HEK293 (cell line): ENCODE data around the gene ZKSCAN5.

ENCODE experiments used
- BCL11B ChIP-seq: fragments of 450-650 bp; formaldehyde crosslinking; IDR thresholded peaks from 2 replicates; pipeline ENCODE4 v1.5.1; 2016; ENCODE audit warnings: low read depth, missing biosample characterization, missing genetic modification characterization
- HOXC10 ChIP-seq: sonication (generic); formaldehyde crosslinking; IDR thresholded peaks from 2 replicates; pipeline ENCODE4 v1.8.1; 2023; ENCODE audit warnings: mild to moderate bottlenecking, missing genetic modification reagents
- OSR2 ChIP-seq: fragments of 450-650 bp; formaldehyde crosslinking; IDR thresholded peaks from 2 replicates; pipeline ENCODE4 v1.5.1; 2016; ENCODE audit warnings: missing biosample characterization, missing genetic modification characterization
- OVOL3 ChIP-seq: fragments of 450-650 bp; formaldehyde crosslinking; IDR thresholded peaks from 2 replicates; pipeline ENCODE4 v1.5.1; 2016; ENCODE audit warnings: missing biosample characterization, missing genetic modification characterization
- ZBTB21 ChIP-seq: fragments of 450-650 bp; formaldehyde crosslinking; IDR thresholded peaks from 2 replicates; pipeline ENCODE4 v1.5.1; 2017; ENCODE audit warnings: missing biosample characterization, missing genetic modification characterization
- ZBTB7A ChIP-seq: fragments of 450-650 bp; formaldehyde crosslinking; IDR thresholded peaks from 2 replicates; pipeline ENCODE4 v1.5.1; 2016; ENCODE audit warnings: low read depth, missing biosample characterization, missing genetic modification characterization
- ZBTB8A ChIP-seq: fragments of 450-650 bp; formaldehyde crosslinking; IDR thresholded peaks from 2 replicates; pipeline ENCODE4 v1.5.1; 2016; ENCODE audit warnings: missing biosample characterization, missing genetic modification characterization
- ZNF112 ChIP-seq: fragments of 450-650 bp; formaldehyde crosslinking; IDR thresholded peaks from 2 replicates; pipeline ENCODE4 v1.5.0; 2017; ENCODE audit warnings: missing biosample characterization, missing genetic modification characterization
- ZNF121 ChIP-seq: fragments of 450-650 bp; formaldehyde crosslinking; IDR thresholded peaks from 2 replicates; pipeline ENCODE4 v1.5.1; 2016; ENCODE audit warnings: missing biosample characterization, missing genetic modification characterization
- ZNF140 ChIP-seq: fragments of 450-650 bp; formaldehyde crosslinking; IDR thresholded peaks from 2 replicates; pipeline ENCODE4 v1.5.1; 2016; ENCODE audit warnings: missing biosample characterization, missing genetic modification characterization
- ZNF146 ChIP-seq: fragments of 450-650 bp; formaldehyde crosslinking; IDR thresholded peaks from 2 replicates; pipeline ENCODE4 v1.5.1; 2016; ENCODE audit warnings: missing biosample characterization, missing genetic modification characterization
- ZNF184 ChIP-seq: fragments of 450-650 bp; IDR thresholded peaks from 2 replicates; pipeline ENCODE4 v1.5.1; 2018; ENCODE audit warnings: missing biosample characterization, mild to moderate bottlenecking, missing genetic modification characterization
- ZNF221 ChIP-seq: fragments of 450-650 bp; formaldehyde crosslinking; IDR thresholded peaks from 2 replicates; pipeline ENCODE4 v1.5.1; 2017; ENCODE audit warnings: missing biosample characterization, missing genetic modification characterization, borderline replicate concordance
- ZNF23 ChIP-seq: fragments of 450-650 bp; formaldehyde crosslinking; IDR thresholded peaks from 2 replicates; pipeline ENCODE4 v1.5.1; 2016; ENCODE audit warnings: missing biosample characterization, missing genetic modification characterization, borderline replicate concordance
- ZNF24 ChIP-seq: fragments of 450-650 bp; formaldehyde crosslinking; IDR thresholded peaks from 2 replicates; pipeline ENCODE4 v1.5.1; 2016; ENCODE audit warnings: missing biosample characterization, missing genetic modification characterization
- ZNF423 ChIP-seq: fragments of 450-650 bp; formaldehyde crosslinking; IDR thresholded peaks from 2 replicates; pipeline ENCODE4 v1.5.1; 2016; ENCODE audit warnings: missing biosample characterization, missing genetic modification characterization
- ZNF514 ChIP-seq: fragments of 450-650 bp; formaldehyde crosslinking; IDR thresholded peaks from 2 replicates; pipeline ENCODE4 v1.5.1; 2016; ENCODE audit warnings: missing biosample characterization, missing genetic modification characterization
- ZNF544 ChIP-seq: fragments of 450-650 bp; formaldehyde crosslinking; IDR thresholded peaks from 2 replicates; pipeline ENCODE4 v1.5.0; 2017; ENCODE audit warnings: missing biosample characterization, missing genetic modification characterization
- ZNF548 ChIP-seq: fragments of 450-650 bp; formaldehyde crosslinking; IDR thresholded peaks from 2 replicates; pipeline ENCODE4 v1.5.1; 2016; ENCODE audit warnings: missing biosample characterization, missing genetic modification characterization
- ZNF571 ChIP-seq: fragments of 450-650 bp; formaldehyde crosslinking; IDR thresholded peaks from 2 replicates; pipeline ENCODE4 v1.5.0; 2017; ENCODE audit warnings: missing biosample characterization, missing genetic modification characterization
- ZNF610 ChIP-seq: fragments of 450-650 bp; formaldehyde crosslinking; IDR thresholded peaks from 2 replicates; pipeline ENCODE4 v1.5.1; 2016; ENCODE audit warnings: missing biosample characterization, missing genetic modification characterization, borderline replicate concordance
- ZNF658 ChIP-seq: fragments of 450-650 bp; formaldehyde crosslinking; IDR thresholded peaks from 2 replicates; pipeline ENCODE4; 2016; ENCODE audit warnings: missing biosample characterization, missing genetic modification characterization
- ZNF701 ChIP-seq: fragments of 450-650 bp; formaldehyde crosslinking; IDR thresholded peaks from 2 replicates; pipeline ENCODE4 v1.5.1; 2016; ENCODE audit warnings: missing biosample characterization, missing genetic modification characterization
- ZNF76 ChIP-seq: fragments of 450-650 bp; formaldehyde crosslinking; IDR thresholded peaks from 2 replicates; pipeline ENCODE4; 2016; ENCODE audit warnings: low read depth, missing biosample characterization, missing genetic modification characterization, borderline replicate concordance
- ZNF776 ChIP-seq: fragments of 450-650 bp; formaldehyde crosslinking; IDR thresholded peaks from 2 replicates; pipeline ENCODE4 v1.5.0; 2017; ENCODE audit warnings: missing biosample characterization, missing genetic modification characterization, borderline replicate concordance
- ZSCAN23 ChIP-seq: fragments of 450-650 bp; formaldehyde crosslinking; IDR thresholded peaks from 2 replicates; pipeline ENCODE4 v1.5.1; 2016; ENCODE audit warnings: missing biosample characterization, missing genetic modification characterization
- TF ChIP-seq, protein P1 (sequence below): fragments of 450-650 bp; formaldehyde crosslinking; IDR thresholded peaks from 2 replicates; pipeline ENCODE4 v1.5.1; 2016; ENCODE audit warnings: missing biosample characterization, missing genetic modification characterization
- TF ChIP-seq, protein P2 (sequence below): fragments of 450-650 bp; formaldehyde crosslinking; IDR thresholded peaks from 2 replicates; pipeline ENCODE4 v1.5.1; 2016; ENCODE audit warnings: missing biosample characterization, missing genetic modification characterization
- TF ChIP-seq, protein P3 (sequence below): fragments of 450-650 bp; formaldehyde crosslinking; IDR thresholded peaks from 2 replicates; pipeline ENCODE4 v1.5.1; 2016; ENCODE audit warnings: missing biosample characterization, missing genetic modification characterization
- TF ChIP-seq, protein P4 (sequence below): sonication (generic); formaldehyde crosslinking; IDR thresholded peaks from 2 replicates; pipeline ENCODE4 v1.8.1; 2022; ENCODE audit warnings: mild to moderate bottlenecking, moderate library complexity, missing genetic modification reagents
- TF ChIP-seq, protein P5 (sequence below): fragments of 450-650 bp; formaldehyde crosslinking; IDR thresholded peaks from 2 replicates; pipeline ENCODE4 v1.5.1; 2016; ENCODE audit warnings: missing biosample characterization, missing genetic modification characterization

ZKSCAN5 gene

DNA sequence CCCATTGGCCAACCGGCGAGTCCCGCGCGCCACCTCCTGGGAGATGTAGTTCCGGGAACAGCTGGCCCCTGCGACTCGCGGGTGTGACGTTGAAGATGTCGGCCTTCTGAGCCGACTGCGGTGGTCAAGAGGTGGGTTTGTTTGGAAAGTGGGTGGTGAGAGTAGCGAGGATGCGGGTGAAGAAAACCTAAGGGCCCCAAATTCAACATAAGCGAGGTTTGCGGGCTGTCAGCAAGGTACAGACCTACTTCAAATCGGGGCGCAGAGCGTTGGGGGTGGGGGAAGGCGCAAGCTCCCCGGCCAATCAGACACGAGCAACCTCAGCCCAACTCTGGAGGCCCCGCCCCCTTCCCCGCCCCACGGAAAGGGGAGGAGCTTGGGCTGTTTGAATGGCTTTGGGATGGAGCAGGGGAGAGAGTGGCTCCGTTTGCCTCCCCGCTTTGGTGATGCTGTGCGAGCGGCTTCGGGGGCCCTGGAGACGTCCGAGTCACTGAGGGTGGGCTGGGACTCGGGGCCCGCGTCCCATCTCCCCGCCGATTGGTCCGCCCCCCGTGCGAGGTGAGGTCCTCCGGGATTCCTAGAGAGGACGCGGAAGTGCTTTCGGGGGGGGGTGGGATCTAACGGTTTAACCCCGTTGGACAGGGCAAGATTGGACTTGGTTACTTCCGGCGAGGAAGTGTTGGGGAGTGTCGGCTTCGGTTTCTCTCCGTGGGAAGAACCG is at the start of gene ZKSCAN5 (continued):
- TF ChIP-seq ZBTB21 (tag by site-specific recombination) = peak; percentile 59
- TF ChIP-seq, protein P1, sequence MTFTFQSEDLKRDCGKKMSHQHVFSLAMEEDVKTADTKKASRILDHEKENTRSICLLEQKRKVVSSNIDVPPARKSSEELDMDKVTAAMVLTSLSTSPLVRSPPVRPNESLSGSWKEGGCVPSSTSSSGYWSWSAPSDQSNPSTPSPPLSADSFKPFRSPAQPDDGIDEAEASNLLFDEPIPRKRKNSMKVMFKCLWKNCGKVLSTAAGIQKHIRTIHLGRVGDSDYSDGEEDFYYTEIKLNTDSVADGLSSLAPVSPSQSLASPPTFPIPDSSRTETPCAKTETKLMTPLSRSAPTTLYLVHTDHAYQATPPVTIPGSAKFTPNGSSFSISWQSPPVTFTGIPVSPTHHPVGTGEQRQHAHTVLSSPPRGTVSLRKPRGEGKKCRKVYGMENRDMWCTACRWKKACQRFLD (tag by site-specific recombination) = no peak
- TF ChIP-seq ZNF76 (tag by site-specific recombination) = peak; percentile 92
- TF ChIP-seq, protein P2, sequence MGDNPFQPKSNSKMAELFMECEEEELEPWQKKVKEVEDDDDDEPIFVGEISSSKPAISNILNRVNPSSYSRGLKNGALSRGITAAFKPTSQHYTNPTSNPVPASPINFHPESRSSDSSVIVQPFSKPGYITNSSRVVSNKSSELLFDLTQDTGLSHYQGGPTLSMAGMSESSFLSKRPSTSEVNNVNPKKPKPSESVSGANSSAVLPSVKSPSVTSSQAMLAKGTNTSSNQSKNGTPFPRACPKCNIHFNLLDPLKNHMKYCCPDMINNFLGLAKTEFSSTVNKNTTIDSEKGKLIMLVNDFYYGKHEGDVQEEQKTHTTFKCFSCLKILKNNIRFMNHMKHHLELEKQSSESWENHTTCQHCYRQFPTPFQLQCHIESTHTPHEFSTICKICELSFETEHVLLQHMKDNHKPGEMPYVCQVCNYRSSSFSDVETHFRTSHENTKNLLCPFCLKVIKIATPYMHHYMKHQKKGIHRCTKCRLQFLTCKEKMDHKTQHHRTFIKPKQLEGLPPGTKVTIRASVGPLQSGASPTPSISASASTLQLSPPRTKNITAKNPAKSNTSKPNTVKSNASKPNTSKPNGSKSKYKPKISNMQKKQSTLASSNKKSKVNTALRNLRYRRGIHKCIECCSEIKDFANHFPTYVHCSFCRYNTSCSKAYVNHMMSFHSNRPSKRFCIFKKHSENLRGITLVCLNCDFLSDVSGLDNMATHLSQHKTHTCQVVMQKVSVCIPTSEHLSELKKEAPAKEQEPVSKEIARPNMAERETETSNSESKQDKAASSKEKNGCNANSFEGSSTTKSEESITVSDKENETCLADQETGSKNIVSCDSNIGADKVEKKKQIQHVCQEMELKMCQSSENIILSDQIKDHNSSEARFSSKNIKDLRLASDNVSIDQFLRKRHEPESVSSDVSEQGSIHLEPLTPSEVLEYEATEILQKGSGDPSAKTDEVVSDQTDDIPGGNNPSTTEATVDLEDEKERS (tag by site-specific recombination) = no peak
- TF ChIP-seq ZNF658 = no peak
- TF ChIP-seq ZNF610 (tag by site-specific recombination) = peak; percentile 37; the same call in 1 of the 2 replicates
- no peak for TF ChIP-seq ZNF571
- no peak for TF ChIP-seq HOXC10
- TF ChIP-seq ZNF514 = no peak
- TF ChIP-seq, protein P3, sequence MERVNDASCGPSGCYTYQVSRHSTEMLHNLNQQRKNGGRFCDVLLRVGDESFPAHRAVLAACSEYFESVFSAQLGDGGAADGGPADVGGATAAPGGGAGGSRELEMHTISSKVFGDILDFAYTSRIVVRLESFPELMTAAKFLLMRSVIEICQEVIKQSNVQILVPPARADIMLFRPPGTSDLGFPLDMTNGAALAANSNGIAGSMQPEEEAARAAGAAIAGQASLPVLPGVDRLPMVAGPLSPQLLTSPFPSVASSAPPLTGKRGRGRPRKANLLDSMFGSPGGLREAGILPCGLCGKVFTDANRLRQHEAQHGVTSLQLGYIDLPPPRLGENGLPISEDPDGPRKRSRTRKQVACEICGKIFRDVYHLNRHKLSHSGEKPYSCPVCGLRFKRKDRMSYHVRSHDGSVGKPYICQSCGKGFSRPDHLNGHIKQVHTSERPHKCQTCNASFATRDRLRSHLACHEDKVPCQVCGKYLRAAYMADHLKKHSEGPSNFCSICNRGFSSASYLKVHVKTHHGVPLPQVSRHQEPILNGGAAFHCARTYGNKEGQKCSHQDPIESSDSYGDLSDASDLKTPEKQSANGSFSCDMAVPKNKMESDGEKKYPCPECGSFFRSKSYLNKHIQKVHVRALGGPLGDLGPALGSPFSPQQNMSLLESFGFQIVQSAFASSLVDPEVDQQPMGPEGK (tag by site-specific recombination) = peak; percentile 98
- TF ChIP-seq ZNF221 = no peak
- TF ChIP-seq ZNF140 = no peak
- 0 out of 2 replicates have a peak, but pooled peaks have one; percentile 16 for TF ChIP-seq ZBTB7A (tag by site-specific recombination)
- TF ChIP-seq, protein P4, sequence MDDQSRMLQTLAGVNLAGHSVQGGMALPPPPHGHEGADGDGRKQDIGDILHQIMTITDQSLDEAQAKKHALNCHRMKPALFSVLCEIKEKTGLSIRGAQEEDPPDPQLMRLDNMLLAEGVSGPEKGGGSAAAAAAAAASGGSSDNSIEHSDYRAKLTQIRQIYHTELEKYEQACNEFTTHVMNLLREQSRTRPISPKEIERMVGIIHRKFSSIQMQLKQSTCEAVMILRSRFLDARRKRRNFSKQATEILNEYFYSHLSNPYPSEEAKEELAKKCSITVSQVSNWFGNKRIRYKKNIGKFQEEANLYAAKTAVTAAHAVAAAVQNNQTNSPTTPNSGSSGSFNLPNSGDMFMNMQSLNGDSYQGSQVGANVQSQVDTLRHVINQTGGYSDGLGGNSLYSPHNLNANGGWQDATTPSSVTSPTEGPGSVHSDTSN (CRISPR knock-in tag) = no peak
- TF ChIP-seq, protein P5, sequence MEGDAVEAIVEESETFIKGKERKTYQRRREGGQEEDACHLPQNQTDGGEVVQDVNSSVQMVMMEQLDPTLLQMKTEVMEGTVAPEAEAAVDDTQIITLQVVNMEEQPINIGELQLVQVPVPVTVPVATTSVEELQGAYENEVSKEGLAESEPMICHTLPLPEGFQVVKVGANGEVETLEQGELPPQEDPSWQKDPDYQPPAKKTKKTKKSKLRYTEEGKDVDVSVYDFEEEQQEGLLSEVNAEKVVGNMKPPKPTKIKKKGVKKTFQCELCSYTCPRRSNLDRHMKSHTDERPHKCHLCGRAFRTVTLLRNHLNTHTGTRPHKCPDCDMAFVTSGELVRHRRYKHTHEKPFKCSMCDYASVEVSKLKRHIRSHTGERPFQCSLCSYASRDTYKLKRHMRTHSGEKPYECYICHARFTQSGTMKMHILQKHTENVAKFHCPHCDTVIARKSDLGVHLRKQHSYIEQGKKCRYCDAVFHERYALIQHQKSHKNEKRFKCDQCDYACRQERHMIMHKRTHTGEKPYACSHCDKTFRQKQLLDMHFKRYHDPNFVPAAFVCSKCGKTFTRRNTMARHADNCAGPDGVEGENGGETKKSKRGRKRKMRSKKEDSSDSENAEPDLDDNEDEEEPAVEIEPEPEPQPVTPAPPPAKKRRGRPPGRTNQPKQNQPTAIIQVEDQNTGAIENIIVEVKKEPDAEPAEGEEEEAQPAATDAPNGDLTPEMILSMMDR (tag by site-specific recombination) = no peak; the same call in 1 of the 2 replicates
- TF ChIP-seq ZNF544 (tag by site-specific recombination) = no peak
- TF ChIP-seq ZNF184 = no peak
- TF ChIP-seq BCL11B (tag by site-specific recombination) = peak; percentile 98
- peak; percentile 100 for TF ChIP-seq OVOL3 (tag by site-specific recombination)
- no peak for TF ChIP-seq OSR2
- peak; percentile 51; the same call in 1 of the 2 replicates for TF ChIP-seq ZSCAN23 (tag by site-specific recombination)
- no peak for TF ChIP-seq ZNF112 (tag by site-specific recombination)
- peak; percentile 69; the same call in 1 of the 2 replicates for TF ChIP-seq ZNF24
- TF ChIP-seq ZNF146 (tag by site-specific recombination) = no peak
- TF ChIP-seq ZNF423 (tag by site-specific recombination) = no peak
- TF ChIP-seq ZNF121 (tag by site-specific recombination) = peak; percentile 76; the same call in 1 of the 2 replicates
- no peak for TF ChIP-seq ZNF776
- TF ChIP-seq ZNF548 (tag by site-specific recombination) = no peak
- no peak for TF ChIP-seq ZNF701 (tag by site-specific recombination)
- no peak for TF ChIP-seq ZNF23 (tag by site-specific recombination)
- peak; percentile 63; the same call in 1 of the 2 replicates for TF ChIP-seq ZBTB8A
